NCI-H2107 (cell line): ENCODE results near the gene CDRT15L2.
"Not testable (repeated sequence)": the region's sequence is repeated elsewhere in the genome, so short reads cannot be mapped to it uniquely, and the experiment has no call there.

Source experiments
- DNase-seq: peaks from one replicate; lab custom pipeline; 2025; lab: John Stamatoyannopoulos, UW

Gene CDRT15L2

GRCh38 chr17:20575071-20575470, 4.5 kb upstream of the CDRT15L2 start:
- DNase-seq = not testable (repeated sequence)

GRCh38 chr17:20583891-20584577, 4.5 kb downstream of the CDRT15L2 start:
- DNase-seq = not testable (repeated sequence)

- DNase-seq = not testable (repeated sequence)
Measured at GRCh38 chr17:20588744-20589453, 9.4 kb downstream of the CDRT15L2 start.

- DNase-seq = not testable (repeated sequence)
Measured at GRCh38 chr17:20589454-20589810, 9.9 kb downstream of the CDRT15L2 start.

- DNase-seq = not testable (repeated sequence)
Measured at GRCh38 chr17:20591040-20591439, 11.5 kb downstream of the CDRT15L2 start.

- not testable (repeated sequence) for DNase-seq
Measured at GRCh38 chr17:20605568-20605967, 26.0 kb downstream of the CDRT15L2 start.

GRCh38 chr17:20609490-20609889, 30.0 kb downstream of the CDRT15L2 start:
- not testable (repeated sequence) for DNase-seq

- no peak for DNase-seq
Measured at GRCh38 chr17:20611309-20611708, 31.8 kb downstream of the CDRT15L2 start.

- DNase-seq = no peak
Measured at GRCh38 chr17:20612635-20613034, 33.1 kb downstream of the CDRT15L2 start.

GRCh38 chr17:20613248-20613647, 33.7 kb downstream of the CDRT15L2 start:
- DNase-seq = no peak

- no peak for DNase-seq
Measured at GRCh38 chr17:20613905-20614304, 34.4 kb downstream of the CDRT15L2 start.

GRCh38 chr17:20615461-20615860, 35.9 kb downstream of the CDRT15L2 start:
- not testable (repeated sequence) for DNase-seq
